ENCODE measurements around the gene TRAF3. TPM values are rescaled to one million over a fixed set of nuclear protein-coding genes. Genes with fewer than 3 reads are reported as not detected.

The TRAF3 gene
- polyA plus RNA-seq, 1 donor: 13.1 TPM

GRCh38 chr14:102941419-102942011 lies 164.3 kb downstream of the TRAF3 start:
- DNase-seq: no peak

GRCh38 chr14:102942069-102942468 lies 164.8 kb downstream of the TRAF3 start:
- DNase-seq: no peak

DNA sequence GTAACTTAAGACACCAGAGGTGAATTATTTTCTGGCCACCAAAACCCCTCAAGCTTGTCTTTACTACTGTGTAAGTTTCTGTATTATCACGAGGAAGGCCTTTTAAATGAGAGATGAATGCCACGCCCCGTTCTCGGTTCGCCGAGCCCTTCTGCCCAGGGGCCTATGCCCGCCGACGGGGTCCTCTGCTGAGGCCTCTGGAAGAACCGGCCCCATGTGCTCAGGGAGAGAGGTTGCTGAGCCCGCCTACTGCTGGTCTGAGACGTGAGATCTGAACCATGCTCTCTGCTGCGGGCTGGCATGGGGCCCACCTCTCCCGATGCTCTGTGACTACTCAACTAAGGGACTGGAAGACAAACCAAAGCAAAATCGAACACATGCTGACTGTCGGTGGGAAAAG lies 166.2 kb downstream of the TRAF3 start:
- no peak for DNase-seq

DNA sequence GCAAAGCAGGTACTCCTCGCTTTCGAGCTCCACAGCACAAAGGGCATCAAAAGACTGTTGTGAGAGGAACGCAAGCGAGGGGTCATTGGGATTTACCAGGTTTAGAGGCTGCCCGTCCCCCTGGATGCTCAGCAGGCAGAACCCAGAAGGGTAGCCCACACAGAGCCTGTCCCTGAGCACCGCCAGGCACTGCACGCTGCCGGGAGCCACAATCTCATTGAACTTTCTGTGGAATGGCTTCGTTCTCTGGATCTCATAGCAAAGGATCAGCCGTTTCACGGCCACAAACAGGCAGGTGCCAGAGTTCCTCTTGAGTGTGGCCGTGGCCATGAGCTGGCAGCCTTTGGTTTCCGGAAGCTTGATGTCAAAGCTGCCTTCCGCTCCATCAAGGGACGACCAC lies 166.7 kb downstream of the TRAF3 start:
- DNase-seq: no peak

DNA sequence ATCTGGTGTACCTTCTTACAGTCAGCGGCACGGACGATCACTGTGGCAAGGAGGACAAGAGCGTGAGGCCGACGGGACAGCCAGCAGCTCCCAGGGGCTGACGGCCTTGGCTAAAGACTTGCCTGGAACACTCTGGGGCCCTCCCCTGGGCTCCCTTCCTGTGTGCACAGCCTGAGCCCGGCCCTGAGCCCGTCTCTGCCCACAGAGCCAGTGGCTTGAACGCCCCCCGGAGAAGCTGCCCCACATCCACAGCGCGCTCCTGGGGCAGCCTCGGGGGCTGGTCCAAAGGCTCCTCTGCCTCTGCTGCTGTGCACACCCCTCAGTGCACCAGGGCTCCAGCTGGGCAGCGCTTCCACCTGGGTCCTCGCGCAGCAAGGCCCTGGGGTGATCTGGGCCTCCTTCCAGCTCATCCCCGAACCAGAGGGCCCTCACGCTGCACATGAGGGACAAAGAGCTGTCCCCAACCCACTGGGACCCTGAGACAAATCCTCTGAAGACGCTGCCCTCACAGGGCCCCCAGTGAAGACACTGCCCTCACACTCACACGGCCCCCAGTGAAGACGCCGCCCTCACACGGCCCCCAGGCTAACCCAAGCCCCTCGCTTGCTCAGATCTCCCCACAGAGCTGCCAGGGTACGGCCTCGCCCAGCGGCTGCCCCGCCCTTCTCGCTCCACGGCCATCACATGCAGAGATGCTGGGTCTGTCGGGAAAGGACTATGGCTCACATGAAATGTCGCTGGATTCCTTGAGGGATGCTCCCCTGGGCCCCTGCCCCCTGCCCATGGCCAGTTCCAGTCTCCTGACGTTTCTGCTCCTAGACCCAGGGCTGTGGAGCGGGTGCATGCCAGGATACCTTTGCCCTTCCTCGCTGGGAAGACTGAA lies 167.4 kb downstream of the TRAF3 start:
- no peak for DNase-seq

DNA sequence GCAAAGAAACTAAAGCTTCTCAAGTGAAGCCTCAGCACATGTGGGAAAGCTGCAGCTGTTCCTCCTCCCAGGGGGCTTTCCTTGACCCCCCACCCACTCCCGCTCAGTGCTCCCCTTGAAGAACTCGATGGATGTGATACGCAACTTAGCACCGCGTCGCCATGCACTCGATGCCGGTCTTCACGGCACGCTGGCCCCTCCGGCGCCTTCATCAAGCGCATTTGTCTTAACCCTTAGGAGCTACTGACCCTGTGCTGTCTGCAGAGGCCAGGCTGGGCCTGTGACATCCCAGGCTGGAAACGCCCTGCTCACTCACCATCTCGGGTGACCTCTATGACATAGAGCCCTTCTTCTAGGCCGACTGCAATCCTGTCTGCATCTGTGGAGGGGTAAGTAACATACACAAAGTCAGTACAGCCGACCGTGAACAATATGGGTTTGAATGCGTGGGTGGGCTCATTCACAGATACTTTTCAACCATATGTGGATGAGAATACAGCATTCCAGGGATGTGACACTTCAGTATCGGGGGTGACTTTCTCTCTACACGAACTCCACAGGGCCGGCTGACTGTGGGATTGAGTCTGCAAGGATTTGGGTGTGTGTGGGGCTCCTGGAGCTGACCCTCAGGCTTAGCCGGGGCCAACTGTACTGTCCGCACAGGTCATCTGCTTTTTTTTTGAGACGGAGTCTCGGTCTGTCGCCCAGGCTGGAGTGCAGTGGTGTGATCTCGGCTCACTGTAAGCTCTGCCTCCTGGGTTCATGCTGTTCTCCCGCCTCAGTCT lies 168.3 kb downstream of the TRAF3 start:
- no peak for DNase-seq

- DNase-seq: no peak
These were observed 170.3 kb downstream of the TRAF3 start for GRCh38 chr14:102947321-102948103.

DNA sequence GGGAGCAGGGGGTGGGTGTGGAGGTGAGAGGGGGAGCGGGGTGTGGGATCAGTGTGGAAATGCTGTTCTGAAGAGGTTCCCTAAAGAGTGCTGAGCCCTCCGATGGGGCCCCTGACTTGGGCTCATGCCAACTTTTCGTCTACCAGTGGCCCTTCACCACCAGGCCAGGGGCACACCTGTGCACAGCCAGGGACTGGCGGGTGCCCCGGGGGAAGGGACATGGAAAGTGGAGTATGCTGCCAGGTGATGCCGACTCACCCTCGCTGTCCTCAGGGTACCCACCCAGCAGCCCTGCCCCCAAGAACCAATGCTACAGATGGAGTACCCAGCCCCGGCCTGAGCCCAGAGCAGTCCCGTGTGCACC lies 171.4 kb downstream of the TRAF3 start:
- DNase-seq: no peak

GRCh38 chr14:102949062-102949800 lies 172.0 kb downstream of the TRAF3 start:
- no peak for DNase-seq

DNA sequence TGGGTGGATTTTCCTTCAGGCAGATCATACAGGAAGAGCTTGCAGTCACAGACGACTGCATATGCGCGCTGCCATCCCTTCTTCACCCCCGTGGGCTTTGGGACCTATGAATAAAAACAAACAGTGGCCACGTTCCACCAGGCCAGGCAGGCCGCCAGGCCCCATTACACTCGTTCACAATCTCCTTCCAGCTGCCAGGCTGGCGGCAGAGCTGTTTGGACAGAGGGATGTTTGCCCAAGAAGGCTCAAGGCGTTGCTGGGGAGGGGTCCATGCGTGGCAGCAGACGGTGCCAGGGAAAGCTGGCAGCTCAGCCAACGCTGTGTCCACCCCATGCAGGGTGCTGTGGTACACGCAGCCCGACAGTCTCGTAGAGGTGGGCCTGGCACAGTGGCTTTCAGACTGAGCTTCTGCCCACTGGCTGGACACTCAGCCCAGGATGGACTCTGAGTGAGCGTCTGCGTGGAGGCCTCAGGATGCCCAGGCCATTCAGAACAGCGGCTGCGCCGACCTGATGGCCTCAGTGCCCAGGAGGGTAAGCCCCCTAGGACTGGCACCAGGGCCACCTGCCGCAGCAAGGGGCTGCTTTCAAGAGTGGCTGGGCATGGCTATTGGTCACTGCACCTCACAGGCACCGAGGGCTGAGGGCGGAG lies 172.7 kb downstream of the TRAF3 start:
- no peak for DNase-seq

GRCh38 chr14:102951034-102951433 lies 173.8 kb downstream of the TRAF3 start:
- no peak for DNase-seq

DNA sequence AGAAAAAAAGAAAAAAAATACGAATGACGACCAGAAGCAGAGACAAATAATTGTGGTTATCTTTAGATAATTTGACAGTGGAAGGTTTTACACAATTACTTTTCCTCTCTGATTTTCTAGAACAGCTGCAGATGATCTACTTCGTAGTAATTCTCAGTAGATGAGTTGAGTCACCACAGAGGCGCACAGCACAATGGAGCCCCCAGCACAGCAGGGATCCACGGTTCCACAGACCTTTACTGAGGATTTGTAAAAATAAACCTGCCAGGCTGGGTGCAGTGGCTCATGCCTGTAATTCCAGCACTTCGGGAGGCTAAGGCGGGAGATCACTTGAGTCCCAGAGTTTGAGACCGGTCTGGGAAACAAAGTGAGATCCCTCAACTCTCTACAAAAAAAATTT lies 174.6 kb downstream of the TRAF3 start:
- DNase-seq: no peak

GRCh38 chr14:102952276-102952675 lies 175.0 kb downstream of the TRAF3 start:
- DNase-seq: no peak

GRCh38 chr14:102953100-102953499 lies 175.9 kb downstream of the TRAF3 start:
- DNase-seq: no peak

- no peak for DNase-seq
These were observed 177.0 kb downstream of the TRAF3 start for GRCh38 chr14:102954081-102954789.

DNA sequence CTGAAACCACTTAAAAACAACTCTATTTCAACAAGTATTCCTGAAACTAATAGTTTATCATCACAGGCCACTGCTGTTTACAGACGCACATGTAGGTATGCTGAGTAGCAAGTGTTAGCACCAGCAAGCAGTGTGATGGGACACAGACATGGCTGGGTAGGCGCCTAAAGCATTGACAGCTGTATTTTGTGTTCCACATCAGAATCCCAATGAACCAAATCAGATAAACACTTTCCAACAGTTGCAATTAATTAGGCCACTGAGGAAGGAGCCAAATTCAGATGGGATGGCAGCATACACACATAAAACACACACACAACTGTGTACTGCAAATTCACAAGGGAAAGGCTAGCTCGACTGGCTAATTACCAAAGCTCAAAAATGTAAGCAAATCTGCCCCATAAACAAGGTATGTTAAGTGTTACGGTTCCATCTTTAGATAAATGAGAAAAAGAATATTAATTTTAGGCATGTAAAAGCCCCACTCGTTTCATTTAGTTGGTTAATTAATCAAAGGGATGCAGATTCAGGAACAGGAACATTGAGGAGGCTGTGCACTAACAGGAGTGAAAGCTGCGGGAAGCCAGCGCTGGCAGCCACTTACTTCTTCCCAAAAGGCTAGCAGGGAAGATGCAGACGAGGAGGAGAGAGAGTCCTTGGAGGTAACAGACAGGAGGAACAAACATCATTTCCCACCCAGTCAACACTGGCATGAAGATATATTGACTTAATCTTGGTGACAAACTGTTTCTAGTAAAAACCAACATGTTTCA lies 178.6 kb downstream of the TRAF3 start:
- DNase-seq: no peak

GRCh38 chr14:102957222-102957621 lies 180.0 kb downstream of the TRAF3 start:
- DNase-seq: no peak

DNA sequence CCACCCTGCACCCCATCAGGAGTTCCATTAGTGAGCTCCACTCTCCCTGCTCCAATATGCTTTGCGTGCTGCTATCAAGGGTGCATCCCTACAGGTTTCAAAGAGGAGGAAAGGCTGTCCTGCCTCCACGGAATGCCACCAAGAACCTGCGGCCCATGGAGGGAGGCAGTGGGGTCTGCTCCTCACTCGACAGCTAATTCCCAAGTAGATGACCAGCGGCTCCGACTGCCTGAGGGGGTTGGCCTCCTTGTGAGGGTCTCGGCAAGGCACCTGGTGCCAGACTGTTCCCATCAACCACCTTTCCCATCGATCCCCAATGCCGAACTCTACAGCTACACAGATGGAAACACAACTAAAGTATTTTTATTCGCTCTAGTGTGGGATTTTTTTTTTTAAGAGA lies 181.2 kb downstream of the TRAF3 start:
- no peak for DNase-seq

Data from hindlimb muscle (tissue), 1 donor.